Measurements from ENCODE around the gene CNGA1.
A peak's percentile ranks its signal among the peaks of the same experiment; 100 is the strongest.
"Not testable (repeated sequence)": the region's sequence is repeated elsewhere in the genome, so short reads cannot be mapped to it uniquely, and the experiment has no call there.

CNGA1 gene

DNA sequence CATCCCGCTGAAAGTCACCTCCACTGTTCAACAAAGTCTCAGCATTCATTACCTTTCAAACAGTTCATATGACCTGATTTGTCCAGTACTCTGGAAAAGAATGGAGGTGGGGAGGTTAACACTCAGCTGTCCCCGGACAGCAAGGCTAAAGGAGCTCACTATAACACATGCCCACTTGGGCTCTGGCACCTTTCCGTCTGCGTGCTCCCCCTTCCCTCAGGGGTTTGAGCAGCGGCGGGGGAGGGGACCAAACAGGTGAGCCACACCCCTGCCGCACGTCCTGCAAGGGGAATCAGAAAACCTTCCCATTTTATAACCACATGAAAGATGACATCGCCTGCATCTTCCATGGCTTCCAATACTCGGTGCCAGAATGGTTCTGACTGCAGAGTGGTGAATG, 62.2 kb downstream of the CNGA1 start:
- no peak for DNase-seq

DNA sequence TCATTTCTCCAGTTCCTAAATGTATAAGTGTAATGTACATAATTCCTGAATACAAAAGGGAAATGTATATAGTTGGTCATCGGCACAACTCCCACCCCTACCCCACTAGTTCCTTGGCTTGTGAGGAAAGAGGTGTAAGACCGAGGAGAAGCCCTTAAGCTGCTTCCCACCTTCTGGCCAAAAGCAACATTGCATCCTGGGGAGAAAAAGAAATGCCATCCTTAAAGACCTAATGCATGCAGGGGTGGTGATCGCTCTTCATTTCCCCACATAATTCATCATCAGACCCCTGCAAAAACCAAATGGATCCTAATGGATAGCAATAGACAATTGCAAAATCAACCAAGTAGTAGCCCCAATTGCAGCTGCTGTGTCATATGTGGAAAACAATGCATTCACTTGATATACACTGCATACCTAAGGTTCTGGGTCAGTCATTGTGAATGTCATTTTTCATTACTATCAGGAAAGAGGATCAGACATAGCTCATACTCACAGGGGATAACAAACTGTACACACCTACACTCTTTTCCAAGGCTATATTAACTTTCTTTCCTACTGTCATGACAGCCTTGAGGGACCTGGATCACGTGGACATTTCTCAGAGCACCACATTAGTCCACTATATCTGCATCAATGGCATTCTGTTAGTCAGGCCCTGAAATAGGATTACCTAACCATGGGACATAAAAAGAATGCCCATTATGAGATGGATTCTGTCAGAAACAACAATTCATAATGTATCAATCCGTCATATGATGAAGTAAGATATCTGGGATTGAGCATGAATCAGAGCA, 70.4 kb downstream of the CNGA1 start:
- no peak for DNase-seq

- DNase-seq, result no peak
These were observed 74.2 kb downstream of the CNGA1 start for GRCh38 chr4:47942081-47942819.

GRCh38 chr4:47939456-47939855, 77.0 kb downstream of the CNGA1 start:
- DNase-seq, result no peak

DNA sequence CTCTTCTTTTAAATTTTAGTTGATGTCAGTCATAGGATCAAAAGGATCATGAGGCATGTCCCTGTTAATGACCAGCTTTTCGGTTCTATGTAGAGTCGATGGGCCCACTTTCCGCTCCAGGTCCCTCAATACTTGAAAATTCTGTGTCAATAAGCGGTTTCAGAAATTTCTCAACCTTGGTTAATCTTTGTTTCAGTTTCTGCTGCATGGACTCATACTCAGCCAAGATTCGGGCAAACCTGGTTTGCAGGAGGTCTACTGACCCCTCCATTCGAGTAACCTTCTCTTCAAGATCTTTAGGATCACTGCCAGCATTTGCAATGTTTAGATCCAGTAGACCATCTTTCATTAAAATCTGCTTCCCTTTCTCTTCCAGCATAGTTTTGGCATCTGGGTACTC, 80.1 kb downstream of the CNGA1 start:
- no peak for DNase-seq

DNA sequence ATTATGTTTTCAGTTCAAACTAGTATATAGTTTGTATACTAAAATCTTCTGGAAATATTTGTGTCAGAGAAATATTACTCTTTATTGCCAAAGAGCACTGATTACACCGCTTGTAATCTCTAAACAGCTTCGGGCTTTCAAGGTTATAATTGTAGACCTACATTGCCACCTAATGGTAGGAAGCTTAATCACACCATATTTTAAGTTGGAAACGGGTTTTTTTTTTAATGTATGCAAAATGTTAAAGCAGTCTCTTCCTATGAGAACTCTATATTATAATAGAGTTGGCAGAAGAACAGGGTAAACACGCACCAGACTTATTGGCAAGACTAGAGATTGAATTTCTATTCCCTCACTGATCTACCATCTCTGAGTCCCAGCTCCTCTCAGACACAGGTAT, 82.6 kb downstream of the CNGA1 start:
- DNase-seq, result peak; percentile 31

GRCh38 chr4:47930971-47931804, 85.3 kb downstream of the CNGA1 start:
- DNase-seq, result no peak

GRCh38 chr4:47929682-47930201, 86.7 kb downstream of the CNGA1 start:
- DNase-seq, result no peak

DNA sequence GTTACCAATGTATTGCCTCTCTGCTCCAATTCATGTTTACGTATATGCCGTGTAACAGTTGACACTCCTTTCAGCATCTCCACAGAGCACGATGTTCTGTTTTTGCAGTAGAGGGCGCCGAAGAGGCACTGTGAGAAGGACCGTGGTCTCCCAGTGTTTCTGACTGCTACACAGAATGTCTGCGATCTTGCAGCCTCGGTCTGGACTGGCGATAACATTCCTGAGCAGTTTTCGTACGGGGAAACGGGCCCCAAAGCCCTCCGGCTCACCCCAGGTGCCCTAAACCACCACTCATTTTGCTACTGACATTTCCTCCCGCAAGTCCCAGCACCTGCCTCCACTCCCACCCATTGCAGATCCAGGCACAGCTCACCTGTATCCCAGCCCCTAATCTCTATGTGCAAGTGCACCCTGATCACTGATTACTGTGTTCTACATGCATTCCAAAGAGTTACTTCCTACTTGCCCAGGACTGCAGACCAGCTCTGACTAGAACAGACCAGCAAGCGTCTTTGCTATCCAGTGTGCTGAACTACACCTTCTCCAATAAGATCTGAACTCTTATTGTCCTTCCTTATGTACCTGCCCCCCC, 89.7 kb downstream of the CNGA1 start:
- DNase-seq, result peak; percentile 68

DNA sequence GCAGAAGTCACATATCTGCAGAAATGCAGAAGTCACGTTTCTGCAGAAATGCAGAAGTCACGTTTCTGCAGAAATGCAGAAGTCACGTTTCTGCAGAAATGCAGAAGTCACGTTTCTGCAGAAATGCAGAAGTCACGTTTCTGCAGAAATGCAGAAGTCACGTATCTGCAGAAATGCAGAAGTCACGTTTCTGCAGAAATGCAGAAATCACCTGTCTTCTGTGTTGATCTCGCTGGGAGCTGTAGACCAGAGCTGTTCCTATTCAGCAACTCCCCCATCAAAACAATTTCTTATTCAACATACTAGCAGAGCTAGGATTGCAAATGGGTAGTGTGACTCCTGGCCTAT, 93.2 kb downstream of the CNGA1 start:
- not testable (repeated sequence) for DNase-seq

GRCh38 chr4:47922436-47923260, 93.8 kb downstream of the CNGA1 start:
- not testable (repeated sequence) for DNase-seq

- DNase-seq, result not testable (repeated sequence)
These were observed 99.3 kb downstream of the CNGA1 start for GRCh38 chr4:47917163-47917562.

GRCh38 chr4:47915378-47915777, 101.1 kb downstream of the CNGA1 start:
- DNase-seq, result no peak

- no peak for DNase-seq
These were observed 101.6 kb downstream of the CNGA1 start for GRCh38 chr4:47914926-47915237.

GRCh38 chr4:47914220-47914925, 102.1 kb downstream of the CNGA1 start, which contains the start of gene NFXL1:
TSS of gene NFXL1 (minus strand) at chr4:47914583. CDS start at chr4:47914203, 380 bp downstream.
- DNase-seq, result peak; percentile 96

- DNase-seq, result peak; percentile 60
These were observed 102.6 kb downstream of the CNGA1 start for GRCh38 chr4:47913861-47914219.

DNA sequence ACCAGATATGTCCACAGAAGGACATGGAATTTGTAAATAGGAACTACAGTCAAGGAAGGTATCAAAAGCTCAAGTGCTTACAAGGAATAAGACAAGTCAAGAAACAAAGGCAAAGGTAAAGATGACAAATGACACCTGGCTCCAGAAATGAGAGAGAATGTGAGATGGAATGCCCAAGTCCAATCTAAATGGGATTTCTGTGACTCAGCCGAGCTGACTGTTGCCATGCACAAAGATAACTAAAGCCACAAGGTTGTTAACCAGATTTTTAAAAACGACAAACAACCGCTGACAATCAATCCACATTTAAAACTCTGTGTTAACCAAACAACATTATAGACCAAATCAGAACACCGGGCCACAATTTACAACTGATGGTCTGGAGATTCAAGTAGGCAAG, 103.2 kb downstream of the CNGA1 start:
- no peak for DNase-seq

DNA sequence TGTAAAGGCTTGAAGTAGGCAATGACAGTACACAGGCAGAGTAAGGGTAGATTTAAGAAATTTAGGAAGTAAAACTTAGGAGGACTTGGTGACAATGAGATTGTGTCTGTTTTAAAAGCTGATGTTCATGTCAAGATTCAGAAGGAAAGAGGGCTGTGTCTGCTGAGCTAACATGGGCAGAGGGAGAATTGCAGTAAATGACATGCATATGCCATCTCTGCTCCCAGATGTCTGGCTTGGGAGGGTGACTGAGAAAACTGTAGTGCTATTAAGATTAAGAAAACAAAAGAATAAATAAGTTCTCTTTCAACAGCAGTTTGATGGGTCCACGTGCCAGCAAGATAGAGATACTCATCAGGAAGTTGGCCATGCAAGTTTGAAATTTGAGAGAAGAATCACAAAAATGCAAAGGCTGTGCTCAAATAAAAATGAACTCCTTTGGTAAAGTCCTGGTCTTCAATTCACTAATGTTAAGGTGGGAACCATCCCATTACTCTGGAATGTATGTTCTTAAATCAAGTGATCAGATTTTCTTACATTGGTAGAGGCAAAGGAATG, 109.3 kb downstream of the CNGA1 start:
- no peak for DNase-seq

GRCh38 chr4:47899639-47900038, 116.8 kb downstream of the CNGA1 start:
- no peak for DNase-seq

DNA sequence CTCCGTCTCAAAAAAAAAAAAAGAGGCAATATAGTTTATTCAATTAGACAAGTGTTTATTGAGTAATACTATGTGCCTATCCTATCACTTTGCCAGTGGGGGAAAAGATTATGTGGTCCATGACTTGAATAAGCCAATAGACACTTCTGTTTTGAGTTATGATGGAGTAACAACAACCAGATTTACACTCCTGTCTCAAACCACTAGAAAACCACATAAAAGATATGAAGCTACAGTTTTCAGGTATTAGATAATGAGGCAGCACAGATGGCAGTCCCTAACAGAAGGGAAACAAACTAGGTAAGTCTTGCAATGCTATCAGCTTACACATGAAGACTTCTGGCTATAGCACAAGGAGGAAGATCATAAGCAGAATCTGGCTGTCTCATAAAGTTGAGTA, 124.6 kb downstream of the CNGA1 start:
- no peak for DNase-seq

All from NCI-H526 treated with DMSO at 0.1 percent for 48 hours (cell line).